Vagina (tissue), 2 donors: ENCODE measurements around the gene NR2E3. TPM values are rescaled to one million over a fixed set of nuclear protein-coding genes. Genes with fewer than 3 reads are reported as not detected.

ENCODE experiments used
- DNase-seq, 2 donors: peaks; one replicate each; pipeline ENCODE4 v3.0.0-alpha.2; 2017; ENCODE audit errors: extremely low spot score in 2 of 2
- H3K27ac ChIP-seq: fragments of 200-600 bp; sonication (generic); one replicate; pipeline ENCODE4 v1.5.1; 2019
- H3K27me3 ChIP-seq: fragments of 200-600 bp; sonication (generic); one replicate; pipeline ENCODE4 v1.5.1; 2019
- H3K36me3 ChIP-seq, 2 donors: fragments of 200-600 bp; sonication (generic); one replicate each; pipeline ENCODE4 v1.5.1; 2017 to 2019
- H3K4me1 ChIP-seq: fragments of 200-600 bp; sonication (generic); one replicate; pipeline ENCODE4 v1.5.1; 2019
- H3K4me3 ChIP-seq, 2 donors: fragments of 200-600 bp; sonication (generic); 1 replicate in 1 of 2; 2 replicates in 1 of 2; pipeline ENCODE4 v1.5.1; 2016 to 2019
- H3K9me3 ChIP-seq: fragments of 200-600 bp; sonication (generic); one replicate; pipeline ENCODE4 v1.5.1; 2019
- POLR2A ChIP-seq, 2 donors: fragments of 450-650 bp; IDR thresholded peaks; one replicate each; pipeline ENCODE4 v1.6.1; 2017; ENCODE audit warnings: antibody characterized with exemption in 2 of 2, mild to moderate bottlenecking in 2 of 2, moderate library complexity in 2 of 2
- POLR2AphosphoS5 ChIP-seq, 2 donors: sonication (generic); formaldehyde crosslinking; IDR thresholded peaks; one replicate each; pipeline ENCODE4 v1.9.0; 2017; ENCODE audit warnings: antibody characterized with exemption in 2 of 2, mild to moderate bottlenecking in 2 of 2, low read depth in 1 of 2; ENCODE audit not compliant: insufficient read depth in 1 of 2
- intact Hi-C: fragments of 100-400 bp; cut with DNase I; formaldehyde crosslinking; loops from one replicate; pipeline ENCODE4 v1.15.1; 2023
- total RNA-seq: library from RNA; depleted of rRNA; stranded (reverse); fragments of >200 nt; gene quantifications from one replicate; pipeline ENCODE4 v1.2.3, GENCODE V29; 2016
- TF ChIP-seq, protein P1 (sequence below), 3 experiments: fragments of 450-650 bp in 2 of 3; fragments of 200-600 bp in 1 of 3; sonication (generic) in 1 of 3; IDR thresholded peaks; one replicate each; pipeline ENCODE4 v1.5.1; 2017 to 2019; ENCODE audit warnings: antibody characterized with exemption in 3 of 3, mild to moderate bottlenecking in 2 of 3, moderate library complexity in 2 of 3

Gene NR2E3
- total RNA-seq, 1 donor from 2014 or later, result 0.98 TPM

- no peaks in the 10 kb centered on the region for H3K36me3 ChIP-seq
- TF ChIP-seq POLR2A (IDR thresholded peaks at IDR 0.05) (no peak), POLR2AphosphoS5 (IDR thresholded peaks at IDR 0.05; ENCODE audit: insufficient read depth in 1 of 2, low read depth in 1 of 2) (no peak)
- TF ChIP-seq, protein P1, sequence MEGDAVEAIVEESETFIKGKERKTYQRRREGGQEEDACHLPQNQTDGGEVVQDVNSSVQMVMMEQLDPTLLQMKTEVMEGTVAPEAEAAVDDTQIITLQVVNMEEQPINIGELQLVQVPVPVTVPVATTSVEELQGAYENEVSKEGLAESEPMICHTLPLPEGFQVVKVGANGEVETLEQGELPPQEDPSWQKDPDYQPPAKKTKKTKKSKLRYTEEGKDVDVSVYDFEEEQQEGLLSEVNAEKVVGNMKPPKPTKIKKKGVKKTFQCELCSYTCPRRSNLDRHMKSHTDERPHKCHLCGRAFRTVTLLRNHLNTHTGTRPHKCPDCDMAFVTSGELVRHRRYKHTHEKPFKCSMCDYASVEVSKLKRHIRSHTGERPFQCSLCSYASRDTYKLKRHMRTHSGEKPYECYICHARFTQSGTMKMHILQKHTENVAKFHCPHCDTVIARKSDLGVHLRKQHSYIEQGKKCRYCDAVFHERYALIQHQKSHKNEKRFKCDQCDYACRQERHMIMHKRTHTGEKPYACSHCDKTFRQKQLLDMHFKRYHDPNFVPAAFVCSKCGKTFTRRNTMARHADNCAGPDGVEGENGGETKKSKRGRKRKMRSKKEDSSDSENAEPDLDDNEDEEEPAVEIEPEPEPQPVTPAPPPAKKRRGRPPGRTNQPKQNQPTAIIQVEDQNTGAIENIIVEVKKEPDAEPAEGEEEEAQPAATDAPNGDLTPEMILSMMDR (IDR thresholded peaks at IDR 0.05), result no peak
- H3K9me3 ChIP-seq, result no peaks in the 10 kb centered on the region
- no peaks in the 10 kb centered on the region for H3K4me1 ChIP-seq
- no peaks in the 10 kb centered on the region for H3K27me3 ChIP-seq
- no peak overlapping the region for H3K27ac ChIP-seq
- DNase-seq, result no peak
- H3K4me3 ChIP-seq, result no peak overlapping the region
- intact Hi-C loops, result loop anchor here (10.0 kb wide), 2 partner anchors 74 to 364 kb away; no protein-coding TSS in a partner anchor
These were observed 1.9 kb upstream of the NR2E3 start for GRCh38 chr15:71808311-71809020.

- H3K36me3 ChIP-seq, result no peaks in the 10 kb centered on the region
- no peaks in the 10 kb centered on the region for H3K9me3 ChIP-seq
- no peak overlapping the region for H3K4me3 ChIP-seq
- TF ChIP-seq, protein P1 (IDR thresholded peaks at IDR 0.05), result no peak
- TF ChIP-seq POLR2AphosphoS5 (IDR thresholded peaks at IDR 0.05; ENCODE audit: insufficient read depth in 1 of 2, low read depth in 1 of 2), result no peak
- no peak overlapping the region for H3K27ac ChIP-seq
- no peaks in the 10 kb centered on the region for H3K27me3 ChIP-seq
- no peak for DNase-seq
- intact Hi-C loops, result loop anchor here (10.0 kb wide), 2 partner anchors 75 to 365 kb away; no protein-coding TSS in a partner anchor
- H3K4me1 ChIP-seq, result no peaks in the 10 kb centered on the region
These were observed 1.0 kb upstream of the NR2E3 start for GRCh38 chr15:71809346-71809745.

GRCh38 chr15:71811036-71811736 lies 832 bp downstream of the NR2E3 start:
- no peak for DNase-seq
- intact Hi-C loops, result no loop called here

DNA sequence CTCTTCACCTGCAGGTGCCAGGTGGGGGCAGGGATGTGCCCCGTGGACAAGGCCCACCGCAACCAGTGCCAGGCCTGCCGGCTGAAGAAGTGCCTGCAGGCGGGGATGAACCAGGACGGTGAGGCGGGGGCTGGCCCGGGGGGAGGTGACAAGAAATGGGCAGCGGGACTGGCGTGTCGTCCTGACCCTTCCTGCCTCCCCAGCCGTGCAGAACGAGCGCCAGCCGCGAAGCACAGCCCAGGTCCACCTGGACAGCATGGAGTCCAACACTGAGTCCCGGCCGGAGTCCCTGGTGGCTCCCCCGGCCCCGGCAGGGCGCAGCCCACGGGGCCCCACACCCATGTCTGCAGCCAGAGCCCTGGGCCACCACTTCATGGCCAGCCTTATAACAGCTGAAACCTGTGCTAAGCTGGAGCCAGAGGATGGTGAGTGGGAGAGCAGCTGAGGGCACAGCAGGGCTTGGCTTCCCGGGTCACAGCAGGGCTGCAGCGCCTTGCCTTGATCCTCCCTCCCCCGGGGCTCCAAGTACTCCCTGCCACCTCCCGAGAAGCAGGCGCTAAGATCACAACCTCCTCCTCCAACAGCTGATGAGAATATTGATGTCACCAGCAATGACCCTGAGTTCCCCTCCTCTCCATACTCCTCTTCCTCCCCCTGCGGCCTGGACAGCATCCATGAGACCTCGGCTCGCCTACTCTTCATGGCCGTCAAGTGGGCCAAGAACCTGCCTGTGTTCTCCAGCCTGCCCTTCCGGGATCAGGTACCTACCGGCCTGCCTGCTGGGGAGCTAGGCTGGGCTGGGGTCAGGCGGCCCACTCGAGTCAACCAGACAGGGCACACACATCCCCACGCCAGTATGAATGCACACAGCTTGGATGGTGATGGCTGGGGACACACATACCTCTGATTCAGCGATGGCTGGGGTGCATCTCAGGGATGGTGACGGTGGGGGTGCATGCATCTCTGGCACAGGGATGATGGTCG lies 1.7 kb downstream of the NR2E3 start:
- Histone ChIP-seq H3K27me3 (no peaks in the 10 kb centered on the region), H3K9me3 (no peaks in the 10 kb centered on the region), H3K4me3 (no peak overlapping the region), H3K4me1 (no peaks in the 10 kb centered on the region), H3K36me3 (no peaks in the 10 kb centered on the region), H3K27ac (no peak overlapping the region)
- TF ChIP-seq POLR2AphosphoS5 (IDR thresholded peaks at IDR 0.05; ENCODE audit: insufficient read depth in 1 of 2, low read depth in 1 of 2) (no peak), POLR2A (IDR thresholded peaks at IDR 0.05) (no peak)
- TF ChIP-seq, protein P1 (IDR thresholded peaks at IDR 0.05), result no peak
- DNase-seq, result no peak
- intact Hi-C loops, result no loop called here

More at GRCh38 chr15:71811036-71811736, 832 bp downstream of the NR2E3 start:
- no peaks in the 10 kb centered on the region for H3K36me3 ChIP-seq
- H3K27me3 ChIP-seq, result no peaks in the 10 kb centered on the region
- TF ChIP-seq POLR2AphosphoS5 (IDR thresholded peaks at IDR 0.05; ENCODE audit: insufficient read depth in 1 of 2, low read depth in 1 of 2) (no peak), POLR2A (IDR thresholded peaks at IDR 0.05) (no peak)
- TF ChIP-seq, protein P1 (IDR thresholded peaks at IDR 0.05), result no peak
- no peak overlapping the region for H3K4me3 ChIP-seq
- no peak overlapping the region for H3K27ac ChIP-seq
- no peaks in the 10 kb centered on the region for H3K9me3 ChIP-seq
- no peaks in the 10 kb centered on the region for H3K4me1 ChIP-seq
